Esophagus muscularis mucosa (tissue), 4 donors: ENCODE measurements around the gene ANTKMT. TPM values are rescaled to one million over a fixed set of nuclear protein-coding genes. Genes with fewer than 3 reads are reported as not detected.

Experiments used
- DNase-seq: peaks from one replicate; pipeline ENCODE4 v3.0.0-alpha.2; 2017; ENCODE audit errors: extremely low spot score
- H3K27ac ChIP-seq, 4 donors: fragments of 200-600 bp; sonication (generic); replicated peaks in 1 of 4; 1 replicate in 3 of 4; 2 replicates in 1 of 4; pipeline ENCODE4 v1.5.1; 2016 to 2019; ENCODE audit warnings: mild to moderate bottlenecking in 1 of 4
- H3K27me3 ChIP-seq, 4 donors: fragments of 200-600 bp; sonication (generic); one replicate each; pipeline versions ENCODE4 v1.5.1 to v1.6.0; 2016 to 2019
- H3K36me3 ChIP-seq, 4 donors: fragments of 200-600 bp; sonication (generic); one replicate each; pipeline ENCODE4 v1.5.1; 2016 to 2019
- H3K4me1 ChIP-seq, 4 donors: fragments of 200-600 bp; sonication (generic); one replicate each; pipeline ENCODE4 v1.5.1; 2016 to 2019
- H3K4me3 ChIP-seq, 4 donors: fragments of 200-600 bp; sonication (generic); 1 replicate in 2 of 4; 2 replicates in 2 of 4; pipeline ENCODE4 v1.5.1; 2016 to 2019; ENCODE audit warnings: mild to moderate bottlenecking in 4 of 4, moderate library complexity in 1 of 4
- H3K9me3 ChIP-seq, 4 donors: fragments of 200-600 bp; sonication (generic); 1 replicate in 3 of 4; 2 replicates in 1 of 4; pipeline ENCODE4 v1.5.1; 2016 to 2019
- CTCF ChIP-seq, 3 experiments: fragments of 200-600 bp in 2 of 3; fragments of 450-650 bp in 1 of 3; sonication (generic) in 2 of 3; IDR thresholded peaks; one replicate each; pipeline ENCODE4 v1.5.1; 2017 to 2019; ENCODE audit warnings: antibody characterized with exemption in 3 of 3, mild to moderate bottlenecking in 2 of 3, moderate library complexity in 1 of 3
- EP300 ChIP-seq: sonication (generic); formaldehyde crosslinking; IDR thresholded peaks from one replicate; pipeline ENCODE4 v1.6.1; 2017; ENCODE audit warnings: antibody characterized with exemption
- POLR2A ChIP-seq: fragments of 450-650 bp; IDR thresholded peaks from one replicate; pipeline ENCODE4 v1.6.1; 2017; ENCODE audit warnings: antibody characterized with exemption, moderate library complexity, mild to moderate bottlenecking, low read depth
- POLR2AphosphoS5 ChIP-seq, 2 donors: sonication (generic); formaldehyde crosslinking; IDR thresholded peaks; one replicate each; pipeline ENCODE4 v1.6.1; 2017; ENCODE audit warnings: antibody characterized with exemption in 2 of 2
- WGBS: methylation state at CpG from one replicate; pipeline ENCODE4 v1.1.5; 2018; 5-methylcytosine and 5-hydroxymethylcytosine counted together
- intact Hi-C: fragments of 100-400 bp; cut with DNase I; formaldehyde crosslinking; loops from one replicate; pipeline ENCODE4 v1.15.1; 2023
- small RNA-seq, 3 donors: library from RNA; depleted of rRNA; stranded (forward); fragments of <200 nt; gene quantifications; one replicate each; pipeline ENCODE3, GENCODE V24; 2016
- total RNA-seq, 4 donors: library from RNA; depleted of rRNA; stranded (reverse); fragments of >200 nt; gene quantifications; one replicate each; pipeline versions ENCODE4 v1.1.0 to v1.2.1, GENCODE V29; 2016

Gene ANTKMT
- total RNA-seq, 4 donors from 2014 or later: 26.5 to 48.6 (median 40.3) TPM

GRCh38 chr16:769184-769784, 48.3 kb downstream of the ANTKMT start:
- no peaks in the 10 kb centered on the region for H3K36me3 ChIP-seq
- no peak overlapping the region for H3K4me3 ChIP-seq
- no peak overlapping the region for H3K27ac ChIP-seq
- H3K4me1 ChIP-seq: no peaks in the 10 kb centered on the region
- H3K27me3 ChIP-seq: peaks cover 0 to 59% (median 0%) of the 10 kb centered on the region in 4 donors
- DNase-seq: no peak
- WGBS: no CpG with 5 or more reads among the region's 20 CpGs
- H3K9me3 ChIP-seq: no peaks in the 10 kb centered on the region
- TF ChIP-seq CTCF (IDR thresholded peaks at IDR 0.05) (no peak), POLR2AphosphoS5 (IDR thresholded peaks at IDR 0.05) (no peak), EP300 (no peak), POLR2A (no peak)
- intact Hi-C loops: no loop called here

- no peaks in the 10 kb centered on the region for H3K36me3 ChIP-seq
- no peak for TF ChIP-seq EP300
- no peak for TF ChIP-seq CTCF (IDR thresholded peaks at IDR 0.05)
- TF ChIP-seq POLR2A: no peak
- TF ChIP-seq POLR2AphosphoS5 (IDR thresholded peaks at IDR 0.05): no peak
- no peak overlapping the region for H3K4me3 ChIP-seq
- WGBS: 79% methylated on average over 14 of the region's 19 CpGs
- intact Hi-C loops: no loop called here
- H3K27me3 ChIP-seq: peaks cover 0 to 59% (median 0%) of the 10 kb centered on the region in 4 donors
- no peak for DNase-seq
- H3K27ac ChIP-seq: no peak overlapping the region
- no peaks in the 10 kb centered on the region for H3K9me3 ChIP-seq
- H3K4me1 ChIP-seq: no peaks in the 10 kb centered on the region
These were observed 49.0 kb downstream of the ANTKMT start for GRCh38 chr16:769934-770333.

GRCh38 chr16:770411-770810, 49.5 kb downstream of the ANTKMT start:
- intact Hi-C loops: no loop called here
- Histone ChIP-seq H3K27me3 (peaks cover 0 to 59% (median 0%) of the 10 kb centered on the region in 4 donors), H3K36me3 (no peaks in the 10 kb centered on the region), H3K9me3 (no peaks in the 10 kb centered on the region), H3K4me3 (no peak overlapping the region), H3K4me1 (no peaks in the 10 kb centered on the region), H3K27ac (no peak overlapping the region)
- no peak for TF ChIP-seq EP300
- no peak for TF ChIP-seq POLR2AphosphoS5 (IDR thresholded peaks at IDR 0.05)
- no peak for TF ChIP-seq CTCF (IDR thresholded peaks at IDR 0.05)
- no peak for TF ChIP-seq POLR2A
- no peak for DNase-seq
- 40% methylated on average over 1 of the region's 13 CpGs for WGBS

Small RNA genes lying within 50 kb of the gene (small RNA-seq; reads per million reads assigned to genes)
- gene MIR662: 0 reads per million in 3 donors

Other genes starting within 250 kb of the ANTKMT start
- gene CAPN15, start 193.4 kb upstream of the ANTKMT start, total RNA-seq: 10 to 100 TPM; 24.9 to 44.7 (median 43.3) TPM
- gene PRR35, start 160.8 kb upstream of the ANTKMT start, total RNA-seq: not detected
- 1 to 10 TPM; 1.2 to 2.6 (median 1.9) TPM for gene NHLRC4, start 154.1 kb upstream of the ANTKMT start, total RNA-seq
- 10 to 100 TPM; 36.1 to 46.4 (median 40.7) TPM for gene PIGQ, start 151.2 kb upstream of the ANTKMT start, total RNA-seq
- gene RAB40C, start 131.1 kb upstream of the ANTKMT start, total RNA-seq: 10 to 100 TPM; 20.8 to 25.3 (median 23.0) TPM
- under 1 TPM; 0.33 to 0.80 (median 0.43) TPM for gene WFIKKN1, start 90.2 kb upstream of the ANTKMT start, total RNA-seq
- gene METTL26, start 84.8 kb upstream of the ANTKMT start, total RNA-seq: 100 to 1,000 TPM; 129 to 166 (median 142) TPM
- gene MCRIP2, start 79.3 kb upstream of the ANTKMT start, total RNA-seq: 10 to 100 TPM; 50.7 to 65.4 (median 59.1) TPM
- 10 to 100 TPM in 3 of 4 donors, 1 to 10 TPM in 1; 8.2 to 22.7 (median 16.5) TPM for gene WDR90, start 71.8 kb upstream of the ANTKMT start, total RNA-seq
- 10 to 100 TPM; 34.5 to 67.5 (median 58.6) TPM for gene RHOT2, start 53.0 kb upstream of the ANTKMT start, total RNA-seq
- 1 to 10 TPM in 1 of 4 donors, under 1 TPM in 3; 0.17 to 2.0 (median 0.66) TPM for gene RHBDL1, start 45.5 kb upstream of the ANTKMT start, total RNA-seq
- gene STUB1, start 40.7 kb upstream of the ANTKMT start, total RNA-seq: 100 to 1,000 TPM; 155 to 215 (median 178) TPM
- 100 to 1,000 TPM in 1 of 4 donors, 10 to 100 TPM in 3; 73.2 to 114 (median 88.1) TPM for gene JMJD8, start 36.8 kb upstream of the ANTKMT start, total RNA-seq
- gene WDR24, start 30.7 kb upstream of the ANTKMT start, total RNA-seq: 10 to 100 TPM in 2 of 4 donors, 1 to 10 TPM in 2; 7.0 to 14.9 (median 11.1) TPM
- 1 to 10 TPM in 1 of 4 donors, under 1 TPM in 3; 0.42 to 1.2 (median 0.51) TPM for gene FBXL16, start 15.3 kb upstream of the ANTKMT start, total RNA-seq
- gene METRN, start 6.0 kb upstream of the ANTKMT start, total RNA-seq: 100 to 1,000 TPM in 1 of 4 donors, 10 to 100 TPM in 3; 56.5 to 143 (median 78.0) TPM
- 1 to 10 TPM in 1 of 4 donors, under 1 TPM in 3; 0.33 to 2.5 (median 0.61) TPM for gene CCDC78, start 5.3 kb downstream of the ANTKMT start, total RNA-seq
- gene HAGHL, start 6.0 kb downstream of the ANTKMT start, total RNA-seq: 1 to 10 TPM; 1.7 to 5.6 (median 4.5) TPM
- 10 to 100 TPM; 19.4 to 33.3 (median 30.2) TPM for gene CIAO3, start 19.9 kb downstream of the ANTKMT start, total RNA-seq
- under 1 TPM in 1 of 4 donors, not detected in 3; 0.39 TPM for gene MSLN, start 39.6 kb downstream of the ANTKMT start, total RNA-seq
- 10 to 100 TPM; 10.4 to 29.1 (median 20.4) TPM for gene RPUSD1, start 67.2 kb downstream of the ANTKMT start, total RNA-seq
- gene CHTF18, start 67.5 kb downstream of the ANTKMT start, total RNA-seq: 1 to 10 TPM; 2.0 to 8.8 (median 3.4) TPM
- not detected for gene GNG13, start 79.6 kb downstream of the ANTKMT start, total RNA-seq
- 10 to 100 TPM; 14.5 to 32.0 (median 23.8) TPM for gene LMF1, start 249.8 kb downstream of the ANTKMT start, total RNA-seq